Fibroblast of skin of abdomen (primary cell): ENCODE data around the gene DPPA5. TPM values are rescaled to one million over a fixed set of nuclear protein-coding genes. Genes with fewer than 3 reads are reported as not detected.
"Not testable (repeated sequence)": the region's sequence is repeated elsewhere in the genome, so short reads cannot be mapped to it uniquely, and the experiment has no call there.

Source experiments
- DNase-seq: peaks from one replicate; pipeline ENCODE4 v3.0.0-alpha.2; 2013
- polyA plus RNA-seq, 2 experiments: library from polyadenylated mRNA; unstranded; fragments of 120-200 nt; gene quantifications; one replicate each; pipeline ENCODE4 v1.2.1, GENCODE V29; 2013; ENCODE audit not compliant: insufficient read length in 2 of 2

Gene DPPA5
- not detected for polyA plus RNA-seq (2013, experiment 1 of 2; ENCODE audit: insufficient read length)
- polyA plus RNA-seq (2013, experiment 2 of 2; ENCODE audit: insufficient read length): not detected

GRCh38 chr6:73353636-73354593 is at the start of gene DPPA5:
DPPA5 (minus strand) TSS chr6:73354276; CDS start chr6:73354225, 51 bp downstream.
- no peak for DNase-seq

GRCh38 chr6:73400656-73401055 is 46.6 kb upstream of the DPPA5 start:
- DNase-seq: no peak

- no peak for DNase-seq
Measured at GRCh38 chr6:73395875-73396274, 41.8 kb upstream of the DPPA5 start.

GRCh38 chr6:73394577-73395354 is 40.7 kb upstream of the DPPA5 start, which contains the start of gene DDX43:
DDX43 (plus strand) TSS chr6:73394828; CDS start chr6:73394906, 78 bp downstream.
- DNase-seq: peak; percentile 34

- DNase-seq: no peak
Measured at GRCh38 chr6:73393278-73393677, 39.2 kb upstream of the DPPA5 start.

GRCh38 chr6:73392188-73392587 is 38.1 kb upstream of the DPPA5 start:
- not testable (repeated sequence) for DNase-seq

GRCh38 chr6:73391675-73392074 is 37.6 kb upstream of the DPPA5 start:
- no peak for DNase-seq

GRCh38 chr6:73389854-73390253 is 35.8 kb upstream of the DPPA5 start:
- no peak for DNase-seq

- peak; percentile 58 for DNase-seq
Measured at GRCh38 chr6:73388800-73389512, 34.9 kb upstream of the DPPA5 start.

GRCh38 chr6:73388433-73388799 is 34.3 kb upstream of the DPPA5 start:
- no peak for DNase-seq

GRCh38 chr6:73382462-73383113 is 28.5 kb upstream of the DPPA5 start:
- DNase-seq: no peak

GRCh38 chr6:73381531-73381930 is 27.5 kb upstream of the DPPA5 start:
- DNase-seq: not testable (repeated sequence)

GRCh38 chr6:73377225-73377624 is 23.1 kb upstream of the DPPA5 start:
- no peak for DNase-seq

GRCh38 chr6:73375216-73375615 is 21.1 kb upstream of the DPPA5 start:
- DNase-seq: no peak

- DNase-seq: no peak
Measured at GRCh38 chr6:73372516-73372915, 18.4 kb upstream of the DPPA5 start.

- no peak for DNase-seq
Measured at GRCh38 chr6:73371984-73372383, 17.9 kb upstream of the DPPA5 start.

GRCh38 chr6:73369563-73369962 is 15.5 kb upstream of the DPPA5 start, which contains the start of gene OOEP:
OOEP (minus strand) TSS chr6:73369897; CDS start chr6:73369792, 105 bp downstream.
- DNase-seq: no peak

- no peak for DNase-seq
Measured at GRCh38 chr6:73369157-73369556, 15.1 kb upstream of the DPPA5 start.

- no peak for DNase-seq
Measured at GRCh38 chr6:73368675-73369074, 14.6 kb upstream of the DPPA5 start.

GRCh38 chr6:73367761-73368355 is 13.8 kb upstream of the DPPA5 start:
- DNase-seq: no peak

GRCh38 chr6:73364549-73364948 is 10.5 kb upstream of the DPPA5 start:
- no peak for DNase-seq
